ENCODE measurements around the gene IGF2R.

DNA sequence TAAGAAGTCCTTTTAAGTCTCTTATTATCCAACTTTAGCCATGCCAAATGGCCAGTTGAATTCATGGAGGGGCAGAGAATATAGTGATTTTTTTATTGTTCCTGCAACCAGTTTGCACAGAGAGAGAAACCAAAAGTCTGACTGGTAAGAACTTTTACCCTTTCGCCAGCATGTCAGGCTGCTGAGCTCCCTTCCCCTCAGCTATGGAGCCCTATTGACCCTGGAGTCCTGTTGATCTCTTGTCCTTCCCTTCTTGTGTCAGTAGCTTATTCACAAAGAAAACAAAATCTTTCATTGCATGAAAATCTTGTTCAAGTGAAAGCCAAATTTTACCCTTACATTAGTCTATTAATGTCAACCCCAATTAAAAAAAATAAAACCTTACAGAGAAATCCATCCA lies 151.2 kb downstream of the IGF2R start:
- TF ChIP-seq, protein P1, sequence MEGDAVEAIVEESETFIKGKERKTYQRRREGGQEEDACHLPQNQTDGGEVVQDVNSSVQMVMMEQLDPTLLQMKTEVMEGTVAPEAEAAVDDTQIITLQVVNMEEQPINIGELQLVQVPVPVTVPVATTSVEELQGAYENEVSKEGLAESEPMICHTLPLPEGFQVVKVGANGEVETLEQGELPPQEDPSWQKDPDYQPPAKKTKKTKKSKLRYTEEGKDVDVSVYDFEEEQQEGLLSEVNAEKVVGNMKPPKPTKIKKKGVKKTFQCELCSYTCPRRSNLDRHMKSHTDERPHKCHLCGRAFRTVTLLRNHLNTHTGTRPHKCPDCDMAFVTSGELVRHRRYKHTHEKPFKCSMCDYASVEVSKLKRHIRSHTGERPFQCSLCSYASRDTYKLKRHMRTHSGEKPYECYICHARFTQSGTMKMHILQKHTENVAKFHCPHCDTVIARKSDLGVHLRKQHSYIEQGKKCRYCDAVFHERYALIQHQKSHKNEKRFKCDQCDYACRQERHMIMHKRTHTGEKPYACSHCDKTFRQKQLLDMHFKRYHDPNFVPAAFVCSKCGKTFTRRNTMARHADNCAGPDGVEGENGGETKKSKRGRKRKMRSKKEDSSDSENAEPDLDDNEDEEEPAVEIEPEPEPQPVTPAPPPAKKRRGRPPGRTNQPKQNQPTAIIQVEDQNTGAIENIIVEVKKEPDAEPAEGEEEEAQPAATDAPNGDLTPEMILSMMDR (IDR thresholded peaks at IDR 0.05), result no peak
- TF ChIP-seq POLR2A (IDR thresholded peaks at IDR 0.05), result no peak

Data from lower leg skin (tissue), 3 donors.